GM19395 (cell line): ENCODE data around the gene OR9Q1.
"Not testable (repeated sequence)": the region's sequence is repeated elsewhere in the genome, so short reads cannot be mapped to it uniquely, and the experiment has no call there.

Source experiments
- ATAC-seq: cut with Tn5 transposase; IDR thresholded peaks from one replicate; pipeline ENCODE4 v1.9.1; 2021; ENCODE audit warnings: mild to moderate bottlenecking, moderate library complexity; ENCODE audit not compliant: unreplicated experiment

OR9Q1 gene, protein sequence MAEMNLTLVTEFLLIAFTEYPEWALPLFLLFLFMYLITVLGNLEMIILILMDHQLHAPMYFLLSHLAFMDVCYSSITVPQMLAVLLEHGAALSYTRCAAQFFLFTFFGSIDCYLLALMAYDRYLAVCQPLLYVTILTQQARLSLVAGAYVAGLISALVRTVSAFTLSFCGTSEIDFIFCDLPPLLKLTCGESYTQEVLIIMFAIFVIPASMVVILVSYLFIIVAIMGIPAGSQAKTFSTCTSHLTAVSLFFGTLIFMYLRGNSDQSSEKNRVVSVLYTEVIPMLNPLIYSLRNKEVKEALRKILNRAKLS

DNA sequence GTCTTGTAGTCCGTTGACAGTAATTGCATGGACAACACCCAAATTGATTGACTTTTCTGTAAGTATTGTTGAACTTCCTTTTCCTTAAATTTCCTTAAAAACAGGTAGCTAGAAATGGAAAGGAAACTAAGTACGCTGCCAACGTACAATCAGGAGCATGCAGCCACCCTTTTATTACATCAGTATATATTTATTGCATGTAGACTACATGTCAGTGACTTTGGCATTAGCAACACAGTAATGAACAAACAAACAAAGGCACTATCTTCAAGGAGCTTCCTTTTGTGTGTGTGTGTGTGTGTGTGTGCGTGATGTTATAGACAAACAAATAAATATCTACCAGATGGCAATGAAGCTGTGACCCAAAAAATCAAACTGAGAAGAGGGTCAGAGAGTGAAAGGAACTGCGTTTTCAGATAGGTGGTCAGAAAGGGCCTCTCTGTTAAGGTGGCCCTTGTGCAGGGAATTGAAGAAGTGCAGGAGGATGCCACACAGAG lies at the start of gene OR9Q1:
TSS of gene OR9Q1 (plus strand) at position 447 of the 497 bp plus-strand sequence. CDS start 155,564 bp downstream, outside the sequence.
- no peak for ATAC-seq

DNA sequence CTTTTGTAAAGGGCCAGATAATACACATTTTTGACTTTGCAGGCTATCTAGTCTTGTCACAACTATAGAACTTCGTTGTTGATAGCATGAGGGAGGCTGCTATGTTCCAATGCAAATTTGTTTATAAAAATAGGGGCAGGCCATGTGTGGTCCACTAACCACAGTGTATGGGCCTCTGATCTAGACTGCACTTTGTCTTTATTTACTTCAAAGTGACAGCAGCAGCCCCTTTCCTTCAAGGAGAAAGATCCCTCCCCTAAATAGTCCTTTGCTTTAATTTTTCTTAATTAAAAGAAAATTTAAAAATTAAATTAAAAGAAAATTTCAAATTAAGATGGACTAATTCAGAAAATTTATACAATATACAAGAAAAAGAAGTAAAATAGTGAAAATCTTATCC lies 49.5 kb upstream of the OR9Q1 start:
- ATAC-seq, result no peak

DNA sequence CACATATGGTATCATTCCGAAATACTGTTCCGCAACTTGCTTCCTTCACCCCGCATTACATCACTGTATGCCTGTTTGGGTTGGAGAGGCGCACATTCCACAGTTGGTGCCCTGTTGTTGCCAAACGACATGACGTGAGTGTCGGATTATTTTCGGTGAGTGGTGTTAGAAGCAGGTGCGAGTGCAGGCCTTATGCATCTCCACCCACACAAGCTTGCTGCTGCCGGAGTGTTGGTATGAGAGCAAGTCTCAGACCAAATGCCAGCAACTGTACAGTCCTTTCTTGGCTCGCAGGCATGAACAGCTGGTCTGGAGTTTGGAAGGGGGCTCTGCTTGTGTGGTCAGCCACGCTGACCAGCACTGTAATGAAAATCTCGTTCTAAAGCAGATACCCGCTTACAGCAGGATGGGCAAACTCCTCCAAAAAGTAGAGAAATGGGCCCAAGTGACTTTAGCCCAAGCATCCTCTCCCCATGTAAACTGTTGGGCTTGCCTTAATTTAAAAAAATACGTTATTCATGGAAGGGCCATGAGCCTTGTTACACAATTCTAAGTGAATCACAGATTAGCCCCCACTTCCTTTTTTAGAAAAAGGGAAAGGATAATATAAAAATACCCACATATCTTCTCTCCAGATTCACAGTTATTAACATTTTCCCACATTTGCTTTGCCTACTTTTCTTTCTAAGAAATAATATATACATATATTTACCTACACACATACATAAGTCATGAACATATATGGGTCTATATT lies 48.7 kb upstream of the OR9Q1 start:
- no peak for ATAC-seq

DNA sequence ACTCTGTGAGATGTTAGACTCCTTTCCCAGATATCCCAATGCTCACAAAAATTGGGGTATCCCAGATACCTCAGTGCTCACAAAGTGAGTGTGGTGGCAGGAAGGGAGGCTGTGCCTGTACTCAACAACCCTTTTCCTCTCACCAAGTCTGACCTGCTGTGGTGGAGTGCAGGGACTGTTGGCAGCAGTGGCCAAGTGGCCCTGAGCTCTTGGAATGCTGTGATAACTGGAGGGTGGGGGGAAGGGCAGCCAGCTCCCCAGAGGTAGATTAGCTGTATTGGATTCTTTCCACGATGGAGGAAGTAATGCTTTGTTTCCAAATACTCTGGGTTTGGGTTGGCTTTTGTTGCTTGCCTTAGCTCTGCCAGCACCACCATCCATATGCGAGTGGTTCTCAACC lies 46.0 kb upstream of the OR9Q1 start:
- ATAC-seq, result no peak

DNA sequence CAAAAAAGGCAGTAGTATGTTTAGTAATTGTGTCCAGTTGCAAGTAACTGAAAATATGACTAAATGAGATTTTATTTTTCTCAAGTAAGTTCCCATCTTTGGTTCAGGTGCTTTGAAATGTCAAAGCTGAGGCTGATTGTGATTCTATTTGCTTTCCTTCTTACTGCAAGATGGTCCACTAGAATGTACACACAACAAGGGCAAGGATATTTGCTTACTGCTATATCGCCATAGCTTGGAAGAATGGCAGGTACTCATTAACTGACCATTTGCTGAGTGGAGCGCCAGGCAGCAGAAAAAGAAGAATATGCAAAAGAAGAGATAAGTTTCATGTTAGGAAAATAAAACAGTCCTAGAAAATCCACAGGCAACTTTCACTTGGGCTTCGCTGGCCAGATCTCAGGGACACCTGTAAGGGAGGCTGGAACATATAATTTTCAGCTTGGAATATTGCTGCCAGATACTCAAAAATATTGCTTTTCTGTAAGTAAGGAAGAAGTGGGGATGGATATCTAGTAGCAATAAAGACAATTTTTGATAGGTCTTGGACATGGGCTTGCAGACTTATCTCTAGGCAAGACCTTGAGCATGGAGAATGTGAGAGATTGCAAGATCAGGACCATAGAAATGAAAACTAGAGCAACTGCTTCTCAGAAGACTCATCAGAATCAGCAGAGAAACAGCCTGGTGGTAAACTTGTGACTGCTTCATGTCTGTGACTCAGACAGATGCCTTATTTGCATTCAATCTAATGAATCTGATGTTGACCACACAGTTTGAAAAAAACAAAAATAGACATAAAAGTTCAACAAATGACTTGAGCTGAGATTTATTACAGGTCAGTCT lies 44.8 kb upstream of the OR9Q1 start:
- ATAC-seq, result no peak

DNA sequence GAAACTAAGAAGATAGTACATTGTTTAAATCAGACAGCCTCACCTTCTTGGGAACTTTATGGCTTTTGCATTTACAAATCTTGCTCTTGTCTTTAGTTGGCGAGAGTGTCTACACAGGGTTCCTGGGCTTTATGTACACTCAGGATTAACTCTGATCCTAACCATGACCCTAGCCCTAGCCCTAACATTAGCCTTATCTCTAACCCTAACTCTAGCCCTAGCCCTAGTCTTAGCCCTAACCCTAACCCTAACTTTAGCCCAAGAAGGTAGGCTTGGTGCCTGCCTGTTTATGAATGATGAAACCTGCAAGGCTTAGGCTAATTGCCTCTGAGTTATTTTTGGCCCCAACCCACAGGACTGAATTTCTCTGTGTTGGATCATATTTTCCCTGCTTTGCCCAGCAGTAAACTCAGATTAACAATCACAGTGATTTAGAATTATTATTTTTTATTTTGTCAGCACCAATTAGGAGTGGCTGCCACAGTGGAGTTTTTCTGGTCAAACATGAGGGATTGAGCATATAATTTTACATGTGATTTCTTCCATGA lies 44.1 kb upstream of the OR9Q1 start:
- no peak for ATAC-seq

DNA sequence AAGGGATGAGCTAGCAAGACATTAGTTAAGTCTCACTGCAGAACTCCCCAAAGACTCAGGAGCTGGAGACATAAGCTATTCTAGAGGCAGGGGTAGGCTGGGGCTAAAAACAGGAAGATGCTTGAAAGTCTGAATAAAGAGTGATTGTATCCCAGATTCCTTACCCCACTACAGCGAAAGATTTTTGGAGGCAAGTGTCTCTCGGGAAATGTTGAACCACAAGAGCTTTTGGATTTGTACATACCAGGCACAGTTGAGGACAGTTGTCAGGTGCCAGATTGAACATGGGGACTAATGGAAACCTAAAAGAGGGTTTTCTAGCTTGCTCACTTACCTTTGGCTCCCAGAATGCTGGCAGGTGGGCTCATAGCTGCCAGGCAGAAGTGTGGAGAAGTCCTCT lies 43.5 kb upstream of the OR9Q1 start:
- no peak for ATAC-seq

DNA sequence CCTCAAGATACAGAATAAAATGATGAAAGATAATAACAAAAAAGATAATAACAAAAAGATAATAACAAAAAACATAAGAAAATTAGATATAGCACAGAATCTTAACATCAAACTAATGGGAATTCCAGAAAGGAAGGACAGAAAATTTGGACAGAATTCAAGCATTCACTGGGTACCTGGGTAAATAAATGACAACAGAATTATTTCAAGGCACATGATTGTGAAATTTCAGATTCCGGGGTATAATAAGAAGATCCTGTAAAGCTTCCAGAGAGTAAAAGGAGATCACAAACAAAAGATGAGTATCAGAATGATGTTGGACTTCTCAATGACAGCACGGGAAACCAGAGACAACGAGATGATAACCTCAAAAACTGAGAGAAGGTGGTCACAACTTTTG lies 42.1 kb upstream of the OR9Q1 start:
- no peak for ATAC-seq

DNA sequence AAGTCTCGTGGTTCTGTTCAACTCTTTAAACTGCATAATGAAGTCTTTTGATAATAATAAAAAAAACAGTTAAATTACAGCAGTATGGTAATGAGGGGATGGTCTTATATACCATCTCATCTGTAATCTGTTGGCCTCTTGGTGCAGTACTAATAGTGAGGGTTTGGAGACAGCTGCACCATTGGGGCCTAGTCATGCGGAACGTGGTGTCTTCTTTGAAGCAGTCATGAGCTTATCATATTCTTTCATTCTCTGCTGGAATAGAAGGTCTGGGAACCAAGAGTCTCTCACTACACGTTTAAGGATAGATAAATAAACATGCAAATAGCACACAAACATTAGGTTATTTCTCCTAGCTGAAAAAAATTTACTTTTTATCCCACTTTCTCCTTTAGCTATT lies 40.9 kb upstream of the OR9Q1 start:
- no peak for ATAC-seq

DNA sequence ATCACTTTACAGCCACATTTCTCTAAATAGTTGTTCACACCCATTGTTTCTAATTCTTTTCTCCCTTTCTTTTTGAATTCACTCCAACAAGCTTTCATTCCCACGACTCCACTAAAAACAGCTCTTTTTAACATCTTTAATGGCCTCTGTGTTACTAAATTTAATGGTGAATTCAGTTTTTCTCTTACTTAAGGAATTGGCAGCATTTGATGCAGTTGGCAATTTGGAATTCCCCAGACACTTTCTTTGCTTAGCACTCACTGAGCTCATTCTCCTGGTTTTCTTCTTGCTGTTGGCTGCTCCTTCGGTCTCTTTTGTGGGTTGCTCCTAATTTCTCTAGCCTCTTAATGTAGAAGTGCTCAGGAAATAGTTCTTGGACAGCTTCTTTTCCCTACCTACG lies 40.5 kb upstream of the OR9Q1 start:
- ATAC-seq, result no peak

DNA sequence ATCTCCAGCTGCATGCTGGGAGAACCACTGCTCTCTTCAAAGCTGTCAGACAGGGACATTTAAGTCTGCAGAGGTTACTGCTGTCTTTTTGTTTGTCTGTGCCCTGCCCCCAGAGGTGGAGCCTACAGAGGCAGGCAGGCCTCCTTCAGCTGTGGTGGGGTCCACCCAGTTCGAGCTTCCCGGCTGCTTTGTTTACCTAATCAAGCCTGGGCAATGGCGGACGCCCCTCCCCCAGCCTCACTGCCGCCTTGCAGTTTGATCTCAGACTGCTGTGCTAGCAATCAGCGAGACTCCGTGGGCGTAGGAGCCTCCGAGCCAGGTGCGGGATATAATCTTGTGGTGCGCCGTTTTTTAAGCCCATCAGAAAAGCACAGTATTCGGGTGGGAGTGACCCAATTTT lies 24.2 kb upstream of the OR9Q1 start:
- ATAC-seq, result not testable (repeated sequence)

DNA sequence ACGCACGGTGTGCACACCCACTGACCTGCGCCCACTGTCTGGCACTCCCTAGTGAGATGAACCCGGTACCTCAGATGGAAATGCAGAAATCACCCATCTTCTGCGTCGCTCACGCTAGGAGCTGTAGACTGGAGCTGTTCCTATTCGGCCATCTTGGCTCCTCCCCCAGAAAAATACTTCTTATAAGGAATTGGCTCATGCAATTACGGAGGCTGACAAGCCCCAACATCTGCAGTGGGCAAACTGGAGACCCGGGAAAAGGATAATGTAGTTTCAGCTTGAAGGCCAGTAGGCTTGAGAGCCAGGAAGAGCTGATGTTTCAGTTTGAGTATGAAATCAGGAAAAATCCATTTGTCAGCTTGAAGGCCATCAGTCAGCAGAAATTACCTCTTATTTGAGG lies 23.7 kb upstream of the OR9Q1 start:
- ATAC-seq, result not testable (repeated sequence)

DNA sequence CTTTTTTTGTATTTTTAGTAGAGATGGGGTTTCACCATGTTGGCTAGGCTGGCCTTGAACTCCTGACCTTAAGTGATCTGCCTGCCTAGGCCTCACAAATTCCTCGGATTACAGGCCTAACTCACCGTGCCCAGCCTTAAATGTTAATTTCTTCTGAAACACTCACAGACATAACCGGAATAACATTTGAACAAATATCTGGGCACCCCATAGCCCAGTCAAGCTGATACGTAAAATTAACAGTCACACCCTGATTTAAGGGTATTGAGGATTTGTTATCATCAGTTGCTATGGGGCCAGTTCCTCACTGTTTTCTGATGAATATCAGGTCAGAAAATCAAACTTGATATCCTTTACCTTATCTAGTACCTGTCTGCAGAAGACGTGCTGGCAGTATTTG lies 23.0 kb upstream of the OR9Q1 start:
- ATAC-seq, result no peak

DNA sequence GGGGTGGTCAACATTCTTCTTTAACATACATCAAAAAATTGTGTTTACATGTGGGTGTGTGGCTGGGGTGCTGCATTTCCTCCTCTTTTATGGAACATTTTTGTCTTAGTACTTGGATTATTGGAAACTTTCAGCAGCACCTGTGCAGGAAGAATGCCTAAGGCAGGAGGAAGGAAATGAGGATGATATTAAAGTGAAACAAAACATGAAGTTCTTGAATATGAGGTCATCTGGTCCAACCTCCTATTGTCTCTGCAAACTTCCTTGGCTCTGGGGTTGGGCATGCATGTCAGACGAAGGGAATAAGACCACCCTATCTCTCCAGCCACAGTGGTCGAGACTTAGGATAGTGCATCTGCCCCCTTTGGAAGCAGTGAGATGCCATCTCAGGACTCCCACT lies 20.6 kb upstream of the OR9Q1 start:
- no peak for ATAC-seq

DNA sequence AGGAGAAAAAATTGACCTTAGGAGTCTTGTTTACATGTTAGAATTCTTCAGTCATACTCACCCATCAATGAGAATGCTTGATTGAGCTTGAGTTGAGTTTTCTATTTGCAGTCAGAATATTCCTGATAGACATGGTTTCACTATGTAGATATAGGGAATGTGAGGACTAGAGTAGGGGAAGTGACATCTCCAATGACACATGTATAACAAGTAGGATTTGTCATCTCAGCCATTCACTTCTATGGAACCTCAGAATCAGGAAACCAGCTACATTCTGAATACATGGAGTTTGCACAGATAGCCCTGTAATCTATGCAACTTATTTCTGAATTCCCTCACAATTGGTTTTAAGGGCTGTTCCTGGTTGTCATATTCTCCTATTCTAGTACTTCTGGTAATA lies 20.1 kb upstream of the OR9Q1 start:
- no peak for ATAC-seq

DNA sequence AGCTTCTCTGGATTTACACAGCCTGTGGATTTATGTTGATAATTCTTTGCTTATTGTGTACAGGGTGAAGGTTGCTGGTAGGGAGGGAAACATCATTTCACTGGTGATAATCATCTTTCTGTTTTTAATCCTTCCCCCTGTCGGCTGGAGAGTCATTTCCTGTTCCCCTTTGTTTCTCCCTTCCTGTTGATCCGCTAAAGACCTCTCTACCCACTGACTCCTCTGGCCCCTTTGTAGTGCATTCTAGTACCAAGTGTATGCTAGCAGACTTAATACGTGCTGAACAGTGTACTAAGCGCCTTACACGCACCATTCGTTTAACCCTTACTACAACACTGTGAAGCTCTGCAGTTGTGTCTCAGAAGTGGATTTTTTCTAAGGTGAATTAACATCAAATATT lies 19.0 kb upstream of the OR9Q1 start:
- ATAC-seq, result no peak

DNA sequence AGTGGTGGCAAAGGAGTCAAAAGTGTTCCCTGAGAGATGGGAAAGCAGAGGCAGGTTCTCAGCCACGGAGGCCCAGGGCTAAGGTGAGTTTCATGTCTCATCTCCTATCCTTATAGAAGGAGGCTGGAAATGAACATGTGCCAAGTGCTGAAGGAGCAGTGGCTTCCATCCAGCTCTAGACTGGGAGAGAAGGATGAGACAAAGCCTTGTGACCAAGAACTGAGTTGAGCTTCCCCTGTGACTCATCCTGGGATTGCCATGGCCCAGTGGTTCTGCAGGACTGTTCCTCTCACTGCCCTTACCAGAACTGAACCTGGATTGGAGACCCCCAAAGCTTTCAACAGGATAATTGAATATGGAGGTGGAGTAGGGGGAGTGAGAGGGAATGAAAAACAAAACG lies 16.7 kb upstream of the OR9Q1 start:
- ATAC-seq, result no peak

DNA sequence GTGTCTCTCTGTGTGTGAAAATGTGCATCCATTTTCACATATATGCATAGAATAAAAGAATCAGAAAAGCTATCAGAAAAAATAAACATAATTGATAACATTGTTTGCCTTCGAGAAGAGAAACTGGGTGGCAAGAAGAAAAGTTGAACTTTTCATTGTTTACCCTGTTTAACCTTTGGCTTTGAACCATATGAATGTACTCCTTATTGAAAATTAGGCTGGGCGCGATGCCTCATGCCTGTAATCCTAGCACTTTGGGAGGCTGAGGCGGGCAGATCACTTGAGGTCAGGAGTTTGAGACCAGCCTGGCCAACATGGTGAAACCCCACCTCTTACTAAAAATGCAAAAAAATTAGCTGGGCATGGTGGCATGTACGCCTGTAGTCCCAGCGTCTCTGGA lies 11.9 kb upstream of the OR9Q1 start:
- ATAC-seq, result no peak

DNA sequence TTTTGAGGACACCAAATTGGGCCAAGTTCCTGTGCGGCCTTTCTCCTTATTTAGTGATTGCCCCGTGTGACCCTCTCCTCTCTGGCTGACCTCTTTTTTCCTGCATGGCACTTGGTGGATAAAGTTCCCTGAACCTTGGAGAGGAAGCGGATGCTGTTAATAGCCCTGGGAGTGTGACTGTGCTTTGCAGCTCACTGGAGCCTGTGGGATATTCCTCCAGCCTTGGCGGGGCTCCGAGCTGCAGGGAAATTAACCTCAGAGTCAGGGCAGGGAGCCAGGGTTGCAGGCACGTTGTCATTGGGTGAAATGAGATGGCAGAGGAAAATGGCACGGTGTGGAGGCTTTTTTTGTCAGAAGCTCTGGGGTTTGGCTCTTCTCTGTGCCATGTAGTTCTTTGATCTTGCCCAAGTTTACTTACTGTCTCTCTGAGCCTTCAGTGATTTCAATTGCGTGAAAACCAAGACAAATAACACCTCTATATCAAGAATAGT lies 965 bp downstream of the OR9Q1 start:
- ATAC-seq, result no peak

DNA sequence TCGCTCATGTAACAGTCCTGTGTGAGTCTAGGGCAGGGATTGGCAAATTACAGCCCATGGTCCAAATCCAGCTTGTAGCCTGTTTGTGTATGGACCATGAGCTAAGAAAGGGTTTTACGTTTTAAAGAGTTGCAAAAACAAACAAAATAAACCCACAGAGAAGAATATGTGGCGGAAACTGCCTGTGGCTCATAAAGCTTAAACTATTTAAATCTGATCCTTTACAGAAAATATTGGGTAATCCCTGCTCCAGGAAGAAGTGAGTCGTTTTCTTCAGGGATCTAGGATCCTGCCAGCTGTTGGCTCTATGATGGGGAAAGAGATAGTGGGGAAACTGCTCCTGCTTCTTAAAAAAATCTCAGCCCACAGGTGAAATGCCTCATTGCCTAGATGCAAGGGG lies 3.7 kb downstream of the OR9Q1 start:
- ATAC-seq, result no peak
